Esophagus squamous epithelium (tissue), 5 donors: ENCODE measurements around the gene BRD3. TPM values are rescaled to one million over a fixed set of nuclear protein-coding genes. Genes with fewer than 3 reads are reported as not detected.
A peak's percentile ranks its signal among the peaks of the same experiment; 100 is the strongest.

Experiments used
- DNase-seq: peaks from one replicate; lab custom pipeline; 2025; lab: John Stamatoyannopoulos, UW
- H3K27ac ChIP-seq, 4 donors: fragments of 200-600 bp; sonication (generic); one replicate each; pipeline ENCODE4 v1.5.1; 2016 to 2019; ENCODE audit warnings: mild to moderate bottlenecking in 1 of 4
- H3K27me3 ChIP-seq, 4 donors: fragments of 200-600 bp; sonication (generic); 1 replicate in 3 of 4; 2 replicates in 1 of 4; pipeline versions ENCODE4 v1.5.1 to v1.6.0; 2017 to 2021; ENCODE audit warnings: antibody characterized with exemption in 1 of 4
- H3K36me3 ChIP-seq, 3 donors: fragments of 200-600 bp; sonication (generic); one replicate each; pipeline ENCODE4 v1.5.1; 2016 to 2019
- H3K4me1 ChIP-seq, 3 donors: fragments of 200-600 bp; sonication (generic); one replicate each; pipeline ENCODE4 v1.5.1; 2017 to 2019
- H3K4me3 ChIP-seq, 4 donors: fragments of 200-600 bp; sonication (generic); 1 replicate in 3 of 4; 2 replicates in 1 of 4; pipeline ENCODE4 v1.5.1; 2016 to 2019; ENCODE audit warnings: mild to moderate bottlenecking in 2 of 4, moderate library complexity in 1 of 4
- H3K9me3 ChIP-seq, 3 donors: fragments of 200-600 bp; sonication (generic); one replicate each; pipeline ENCODE4 v1.5.1; 2016 to 2019
- POLR2A ChIP-seq, 4 donors: fragments of 450-650 bp; IDR thresholded peaks; one replicate each; pipeline ENCODE4 v1.6.1; 2017; ENCODE audit warnings: antibody characterized with exemption in 4 of 4, mild to moderate bottlenecking in 4 of 4, moderate library complexity in 3 of 4
- WGBS, 2 donors: methylation state at CpG; one replicate each; pipeline ENCODE4 v1.1.5; 2018; 5-methylcytosine and 5-hydroxymethylcytosine counted together
- intact Hi-C: fragments of 100-400 bp; cut with DNase I; formaldehyde crosslinking; loops from one replicate; pipeline ENCODE4 v1.15.0; 2022
- total RNA-seq, 4 donors: library from RNA; depleted of rRNA; stranded (reverse); fragments of >200 nt; gene quantifications; one replicate each; pipeline ENCODE4 v1.1.0, GENCODE V29; 2016
- TF ChIP-seq, protein P1 (sequence below), 6 experiments: fragments of 450-650 bp in 4 of 6; fragments of 200-600 bp in 2 of 6; sonication (generic) in 2 of 6; IDR thresholded peaks; one replicate each; pipeline ENCODE4 v1.5.1; 2016 to 2019; ENCODE audit warnings: antibody characterized with exemption in 6 of 6, mild to moderate bottlenecking in 4 of 6, moderate library complexity in 4 of 6
- donor health status: DM: yes; HTN: yes; CAD: no.

The BRD3 gene
- total RNA-seq, 4 donors from 2014 or later = 7.2 to 23.7 (median 9.4) TPM

DNA sequence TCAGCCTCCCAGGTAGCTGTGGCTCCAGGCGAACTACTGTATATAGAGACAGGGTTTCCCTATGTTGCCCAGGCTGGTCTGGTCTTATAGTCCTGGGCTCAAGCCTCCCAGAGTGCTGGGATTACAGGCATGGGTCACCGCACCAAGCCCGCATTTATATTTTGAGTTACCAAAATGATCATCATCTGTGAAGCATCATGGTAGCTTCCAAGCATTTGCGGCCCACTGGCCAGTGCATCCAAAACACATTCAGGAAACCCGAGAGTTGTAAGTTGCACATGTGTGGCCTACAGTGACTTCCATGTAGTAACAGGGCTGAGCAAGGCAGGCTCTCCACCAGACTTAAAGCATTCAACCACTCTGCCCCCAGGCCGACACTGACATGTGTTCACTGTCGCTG, 40.3 kb downstream of the BRD3 start:
- Histone ChIP-seq H3K4me3 (no peak overlapping the region), H3K27me3 (no peaks in the 10 kb centered on the region), H3K27ac (no peak overlapping the region), H3K4me1 (peaks cover 6 to 21% (median 11%) of the 10 kb centered on the region in 3 donors), H3K36me3 (peaks cover 4 to 54% (median 6%) of the 10 kb centered on the region in 3 donors), H3K9me3 (no peaks in the 10 kb centered on the region)
- intact Hi-C loops = no loop called here
- WGBS, 2 donors = 87 to 94% methylated on average over 6 to 7 of the region's 7 CpGs
- DNase-seq = no peak
- TF ChIP-seq, protein P1, sequence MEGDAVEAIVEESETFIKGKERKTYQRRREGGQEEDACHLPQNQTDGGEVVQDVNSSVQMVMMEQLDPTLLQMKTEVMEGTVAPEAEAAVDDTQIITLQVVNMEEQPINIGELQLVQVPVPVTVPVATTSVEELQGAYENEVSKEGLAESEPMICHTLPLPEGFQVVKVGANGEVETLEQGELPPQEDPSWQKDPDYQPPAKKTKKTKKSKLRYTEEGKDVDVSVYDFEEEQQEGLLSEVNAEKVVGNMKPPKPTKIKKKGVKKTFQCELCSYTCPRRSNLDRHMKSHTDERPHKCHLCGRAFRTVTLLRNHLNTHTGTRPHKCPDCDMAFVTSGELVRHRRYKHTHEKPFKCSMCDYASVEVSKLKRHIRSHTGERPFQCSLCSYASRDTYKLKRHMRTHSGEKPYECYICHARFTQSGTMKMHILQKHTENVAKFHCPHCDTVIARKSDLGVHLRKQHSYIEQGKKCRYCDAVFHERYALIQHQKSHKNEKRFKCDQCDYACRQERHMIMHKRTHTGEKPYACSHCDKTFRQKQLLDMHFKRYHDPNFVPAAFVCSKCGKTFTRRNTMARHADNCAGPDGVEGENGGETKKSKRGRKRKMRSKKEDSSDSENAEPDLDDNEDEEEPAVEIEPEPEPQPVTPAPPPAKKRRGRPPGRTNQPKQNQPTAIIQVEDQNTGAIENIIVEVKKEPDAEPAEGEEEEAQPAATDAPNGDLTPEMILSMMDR (IDR thresholded peaks at IDR 0.05) = no peak
- no peak for TF ChIP-seq POLR2A (IDR thresholded peaks at IDR 0.05)

DNA sequence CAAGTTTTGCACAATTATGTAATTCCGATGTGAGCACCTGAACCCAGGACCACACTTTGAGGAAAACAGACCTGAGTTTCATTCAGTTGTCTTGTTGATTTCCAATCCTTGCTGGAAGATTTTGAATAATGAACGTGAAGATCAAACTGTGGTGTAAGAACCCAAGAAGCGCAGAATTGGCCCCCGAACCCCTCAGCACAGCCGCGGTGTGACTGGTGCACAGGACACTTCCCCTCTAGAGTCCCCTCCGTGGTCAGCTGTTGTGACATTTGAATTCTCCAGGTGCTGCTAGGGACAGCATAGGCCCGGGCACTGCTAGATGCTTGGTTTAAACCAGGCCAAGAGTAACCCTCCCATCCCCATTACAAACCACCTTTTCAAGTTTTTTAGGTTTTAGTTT, 40.8 kb downstream of the BRD3 start:
- no peak for DNase-seq
- peaks cover 6 to 21% (median 11%) of the 10 kb centered on the region in 3 donors for H3K4me1 ChIP-seq
- no peak overlapping the region for H3K4me3 ChIP-seq
- 82 to 93% methylated on average over 8 of the region's 8 CpGs for WGBS, 2 donors
- H3K27me3 ChIP-seq = no peaks in the 10 kb centered on the region
- intact Hi-C loops = no loop called here
- H3K27ac ChIP-seq = no peak overlapping the region
- H3K36me3 ChIP-seq = peaks cover 4 to 48% (median 6%) of the 10 kb centered on the region in 3 donors
- H3K9me3 ChIP-seq = no peaks in the 10 kb centered on the region
- TF ChIP-seq POLR2A (IDR thresholded peaks at IDR 0.05) = no peak
- TF ChIP-seq, protein P1 (IDR thresholded peaks at IDR 0.05) = no peak

DNA sequence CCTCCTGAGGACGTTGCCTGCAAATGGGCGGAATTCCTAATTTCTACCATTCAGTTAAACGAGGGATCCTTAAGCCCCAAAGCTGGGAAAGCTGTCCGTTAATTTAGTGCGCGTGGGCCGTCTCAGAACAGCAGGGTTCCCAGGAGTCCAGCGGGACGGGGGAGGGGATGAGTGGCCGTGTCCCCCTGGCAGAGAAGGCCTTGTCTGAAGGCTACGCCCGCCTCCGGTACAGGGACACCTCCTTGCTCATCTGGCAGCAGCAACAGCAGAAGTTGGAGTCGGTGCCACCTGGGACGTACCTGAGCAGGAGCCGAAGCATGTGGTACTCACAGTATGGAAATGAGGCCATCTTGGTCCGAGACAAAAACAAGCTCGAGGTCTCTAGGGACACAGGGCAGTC, 41.2 kb downstream of the BRD3 start:
- intact Hi-C loops = no loop called here
- Histone ChIP-seq H3K27ac (no peak overlapping the region), H3K27me3 (no peaks in the 10 kb centered on the region), H3K4me1 (peaks cover 6 to 21% (median 11%) of the 10 kb centered on the region in 3 donors), H3K36me3 (peaks cover 0 to 44% (median 2%) of the 10 kb centered on the region in 3 donors), H3K9me3 (no peaks in the 10 kb centered on the region), H3K4me3 (peak overlapping the region in 2 of 4 donors; percentile 89 to 92)
- 83 to 97% methylated on average over 4 to 11 of the region's 18 CpGs for WGBS, 2 donors
- no peak for TF ChIP-seq POLR2A (IDR thresholded peaks at IDR 0.05)
- TF ChIP-seq, protein P1 (IDR thresholded peaks at IDR 0.05) = no peak
- no peak for DNase-seq

DNA sequence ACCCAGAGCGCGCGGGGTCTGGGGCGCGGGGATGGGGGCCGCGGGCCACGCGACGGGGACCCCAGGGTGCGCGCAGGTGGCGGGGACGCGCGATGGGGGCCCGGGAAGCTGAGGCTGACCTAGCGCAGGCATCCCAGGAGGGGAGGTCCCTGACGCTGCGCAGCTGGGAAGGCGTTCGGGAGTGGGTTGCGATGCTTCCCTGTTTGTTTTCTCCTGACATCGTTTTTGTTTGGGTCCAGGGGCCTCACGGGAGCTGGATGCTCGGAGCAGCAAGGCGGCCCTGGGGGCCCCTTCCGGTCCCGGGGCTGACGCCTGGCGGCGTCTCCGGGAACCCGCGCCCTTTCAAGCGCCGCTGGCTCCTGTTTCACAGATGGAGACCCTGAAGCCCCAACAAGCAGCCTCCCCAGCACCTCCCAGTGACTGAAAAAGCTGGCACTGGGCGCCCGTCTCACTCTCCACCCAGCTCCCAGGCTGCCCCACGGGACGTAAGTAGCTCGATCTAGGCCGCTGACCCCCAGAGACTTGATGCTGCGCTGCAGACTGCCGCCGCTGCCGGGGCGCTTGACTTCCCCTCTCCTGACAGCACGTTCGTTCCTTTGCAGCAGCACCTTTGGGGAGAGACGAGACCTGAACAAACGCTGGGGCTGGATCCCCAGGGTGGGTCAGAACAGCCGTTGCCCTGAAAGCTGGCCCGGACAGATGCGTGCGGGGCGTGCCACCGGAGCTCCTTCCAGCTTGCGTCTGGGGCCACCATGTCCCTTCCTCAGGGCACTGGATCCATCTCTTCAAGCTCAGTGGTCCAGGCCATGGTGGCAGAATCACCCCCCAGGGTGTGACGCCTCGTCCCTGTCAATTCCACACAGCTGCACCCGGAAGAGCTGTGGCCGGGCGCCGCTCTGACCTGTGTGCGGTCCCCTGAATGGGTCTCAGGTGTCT, 42.0 kb downstream of the BRD3 start:
- peak; percentile 26 for DNase-seq
- TF ChIP-seq, protein P1 (IDR thresholded peaks at IDR 0.05) = peak in 2 of 6 experiments; percentile 12 to 23
- TF ChIP-seq POLR2A (IDR thresholded peaks at IDR 0.05) = no peak
- intact Hi-C loops = no loop called here
- Histone ChIP-seq H3K9me3 (no peaks in the 10 kb centered on the region), H3K27ac (peak overlapping the region; percentile 46 to 84 (median 63)), H3K36me3 (peaks cover 0 to 37% (median 0%) of the 10 kb centered on the region in 3 donors), H3K27me3 (no peaks in the 10 kb centered on the region), H3K4me3 (peak overlapping the region; percentile 63 to 92 (median 83)), H3K4me1 (peaks cover 6 to 21% (median 11%) of the 10 kb centered on the region in 3 donors)
- WGBS, 2 donors = 0% methylated on average over 6 to 17 of the region's 66 CpGs
